GM12875 (cell line): Measurements from ENCODE around the gene DNAH8.

Experiments
- H3K4me3 ChIP-seq: one replicate; pipeline ENCODE4 v1.5.1; 2011; ENCODE audit warnings: low read depth, low read length, control low read depth
- TF ChIP-seq, protein P1 (sequence below): IDR thresholded peaks from 2 replicates; pipeline ENCODE4 v1.5.1; 2011; ENCODE audit warnings: low read depth, mild to moderate bottlenecking, control low read depth, inconsistent platforms, low read length, moderate library complexity, borderline replicate concordance; ENCODE audit not compliant: insufficient read depth

The DNAH8 gene

DNA sequence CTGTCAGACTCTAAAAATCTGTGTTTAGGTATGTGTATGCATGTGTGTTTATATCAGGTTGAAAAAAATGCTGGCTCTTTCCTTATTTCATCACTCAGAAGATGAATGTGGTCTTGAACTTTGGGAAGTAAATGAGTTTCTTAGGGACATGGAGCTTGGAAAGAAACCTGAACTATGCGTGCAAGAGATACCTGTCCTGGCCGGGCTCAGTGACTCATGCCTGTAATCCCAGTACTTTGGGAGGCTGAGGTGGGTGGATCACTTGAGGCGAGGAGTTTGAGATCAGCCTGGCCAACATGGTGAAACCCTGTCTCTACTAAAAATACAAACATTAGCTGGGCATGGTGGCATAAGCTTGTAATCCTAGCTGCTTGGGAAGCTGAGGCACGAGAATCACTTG, 329.1 kb downstream of the DNAH8 start:
- no peak overlapping the region for H3K4me3 ChIP-seq
- TF ChIP-seq, protein P1, sequence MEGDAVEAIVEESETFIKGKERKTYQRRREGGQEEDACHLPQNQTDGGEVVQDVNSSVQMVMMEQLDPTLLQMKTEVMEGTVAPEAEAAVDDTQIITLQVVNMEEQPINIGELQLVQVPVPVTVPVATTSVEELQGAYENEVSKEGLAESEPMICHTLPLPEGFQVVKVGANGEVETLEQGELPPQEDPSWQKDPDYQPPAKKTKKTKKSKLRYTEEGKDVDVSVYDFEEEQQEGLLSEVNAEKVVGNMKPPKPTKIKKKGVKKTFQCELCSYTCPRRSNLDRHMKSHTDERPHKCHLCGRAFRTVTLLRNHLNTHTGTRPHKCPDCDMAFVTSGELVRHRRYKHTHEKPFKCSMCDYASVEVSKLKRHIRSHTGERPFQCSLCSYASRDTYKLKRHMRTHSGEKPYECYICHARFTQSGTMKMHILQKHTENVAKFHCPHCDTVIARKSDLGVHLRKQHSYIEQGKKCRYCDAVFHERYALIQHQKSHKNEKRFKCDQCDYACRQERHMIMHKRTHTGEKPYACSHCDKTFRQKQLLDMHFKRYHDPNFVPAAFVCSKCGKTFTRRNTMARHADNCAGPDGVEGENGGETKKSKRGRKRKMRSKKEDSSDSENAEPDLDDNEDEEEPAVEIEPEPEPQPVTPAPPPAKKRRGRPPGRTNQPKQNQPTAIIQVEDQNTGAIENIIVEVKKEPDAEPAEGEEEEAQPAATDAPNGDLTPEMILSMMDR = no peak

DNA sequence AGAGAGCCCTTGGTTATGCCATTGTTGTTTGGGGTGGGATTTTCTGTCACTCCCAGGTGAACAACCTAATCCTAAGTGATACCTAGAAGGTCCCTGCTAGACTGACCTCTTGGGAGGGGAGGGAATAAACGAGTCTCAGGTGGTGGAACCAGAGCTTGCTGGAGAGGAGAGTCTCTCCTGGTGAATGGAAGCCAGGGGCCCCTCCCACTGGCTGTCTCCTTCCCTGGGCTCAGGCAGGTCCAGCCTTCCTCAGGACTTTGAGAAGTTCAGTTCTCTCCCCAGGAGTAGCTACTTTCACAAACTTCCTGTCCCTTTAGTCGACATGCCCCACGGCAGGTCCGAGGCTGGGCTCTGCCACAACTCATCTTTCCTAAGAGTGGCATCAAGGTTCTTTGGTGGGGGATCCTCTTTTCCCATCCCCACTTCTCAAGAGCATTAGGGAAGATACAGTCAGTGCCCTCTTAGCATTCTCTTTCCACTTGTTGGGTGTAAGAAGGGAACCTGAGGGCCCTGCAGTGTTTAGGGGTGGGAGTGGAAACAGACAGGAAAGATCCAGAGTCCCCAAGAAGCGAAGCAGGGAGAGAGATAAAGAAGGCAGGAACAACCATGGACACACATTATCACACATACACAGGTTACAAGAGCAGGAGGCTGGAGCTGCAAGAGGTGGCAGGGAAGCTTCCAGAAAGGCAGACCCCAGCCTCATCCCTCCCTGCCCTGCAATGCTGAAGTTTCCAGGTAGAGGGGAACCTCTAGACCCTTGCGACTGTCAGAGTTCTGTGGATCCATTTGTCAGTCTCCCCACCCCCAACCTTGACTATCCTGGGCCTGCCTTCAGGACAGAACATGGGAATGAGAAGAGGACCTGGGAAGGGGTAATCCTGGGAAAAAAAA, 332.6 kb downstream of the DNAH8 start:
- TF ChIP-seq, protein P1 = no peak
- no peak overlapping the region for H3K4me3 ChIP-seq

DNA sequence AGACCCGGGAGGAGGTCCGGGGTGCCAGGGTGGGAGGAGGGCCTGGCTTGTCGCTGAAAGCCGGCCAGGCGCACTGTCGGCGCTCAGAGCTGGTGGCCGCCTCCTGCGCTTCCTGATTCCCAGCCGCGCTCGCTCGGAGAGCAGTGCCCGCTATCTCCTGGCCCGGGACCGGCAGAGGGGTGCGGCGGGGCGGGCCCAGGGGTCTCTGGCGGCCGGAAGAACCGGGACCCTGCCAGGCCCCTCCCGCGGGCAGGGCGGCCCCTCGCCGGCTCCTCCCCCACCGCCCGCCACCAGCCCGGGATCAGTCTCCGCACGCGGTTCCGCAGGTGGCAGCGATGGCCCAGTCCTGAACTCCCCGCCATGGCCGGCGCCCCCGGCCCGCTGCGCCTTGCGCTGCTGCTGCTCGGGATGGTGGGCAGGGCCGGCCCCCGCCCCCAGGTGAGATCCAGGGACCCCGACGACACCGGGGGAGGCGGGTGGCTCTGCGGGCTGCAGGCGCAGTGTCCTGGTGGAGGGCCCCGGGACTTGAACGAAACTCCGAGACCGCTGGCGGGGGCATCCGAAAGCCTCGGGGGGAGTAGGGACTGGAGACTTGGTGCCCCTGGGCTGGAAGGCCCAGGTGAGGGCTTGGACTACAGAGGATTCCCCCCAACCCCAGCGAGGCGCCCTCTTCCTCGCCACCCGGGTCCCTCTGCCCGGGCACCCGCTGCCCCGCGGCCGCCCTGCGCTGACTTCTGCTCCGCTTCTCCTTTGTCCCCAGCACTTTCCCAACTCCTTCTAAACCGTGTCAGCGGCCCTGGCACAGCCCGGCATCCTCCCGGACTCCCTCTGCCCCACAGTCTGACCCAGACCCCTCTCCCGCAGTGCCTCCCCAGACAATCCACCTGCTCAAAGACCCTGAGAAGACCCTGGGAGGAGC, 333.6 kb downstream of the DNAH8 start, which contains the start of gene GLP1R:
Gene GLP1R, plus strand, starts transcription at position 301 of the 919 bp plus-strand sequence. Its CDS starts 60 bp downstream, at position 361.
- no peak within 1 kb of the TSS for H3K4me3 ChIP-seq

DNA sequence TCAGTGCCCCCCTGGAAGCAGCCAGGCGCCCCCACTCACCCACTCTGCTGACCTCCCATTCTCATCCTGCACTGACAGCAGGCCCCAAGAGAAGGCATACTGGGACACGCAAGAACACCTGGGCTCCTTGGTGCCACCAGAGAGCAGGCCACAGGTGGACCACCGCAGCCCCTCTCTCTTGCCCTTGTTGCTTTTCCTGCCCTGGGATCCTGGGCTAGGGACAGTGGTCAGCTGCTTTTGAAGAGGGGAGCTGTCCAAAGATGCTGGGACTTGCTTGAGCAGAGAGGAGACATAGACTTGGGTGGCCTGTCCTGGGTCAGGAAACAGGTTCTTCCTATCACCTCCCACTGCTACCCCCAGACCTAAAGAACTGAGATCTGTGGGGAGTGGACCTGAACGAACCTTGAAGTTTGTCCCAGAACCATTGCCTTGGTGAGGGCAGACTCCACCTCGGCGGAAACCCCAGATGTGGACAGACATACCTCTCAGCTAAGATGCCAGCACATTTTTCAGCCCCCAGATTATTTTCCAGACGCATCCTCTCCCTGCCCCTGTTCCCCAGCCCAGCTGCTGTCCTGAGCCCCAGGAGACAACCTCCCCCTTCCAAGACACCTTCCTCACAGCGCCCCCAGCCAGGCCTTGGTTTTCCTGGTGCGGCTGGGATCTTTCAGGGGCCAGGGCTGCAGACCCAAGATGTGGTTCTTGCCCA, 334.6 kb downstream of the DNAH8 start:
- TF ChIP-seq, protein P1 = no peak
- no peak overlapping the region for H3K4me3 ChIP-seq

More for the DNA sequence above, 333.6 kb downstream of the DNAH8 start, which contains the start of gene GLP1R:
- TF ChIP-seq, protein P1 = no peak

DNA sequence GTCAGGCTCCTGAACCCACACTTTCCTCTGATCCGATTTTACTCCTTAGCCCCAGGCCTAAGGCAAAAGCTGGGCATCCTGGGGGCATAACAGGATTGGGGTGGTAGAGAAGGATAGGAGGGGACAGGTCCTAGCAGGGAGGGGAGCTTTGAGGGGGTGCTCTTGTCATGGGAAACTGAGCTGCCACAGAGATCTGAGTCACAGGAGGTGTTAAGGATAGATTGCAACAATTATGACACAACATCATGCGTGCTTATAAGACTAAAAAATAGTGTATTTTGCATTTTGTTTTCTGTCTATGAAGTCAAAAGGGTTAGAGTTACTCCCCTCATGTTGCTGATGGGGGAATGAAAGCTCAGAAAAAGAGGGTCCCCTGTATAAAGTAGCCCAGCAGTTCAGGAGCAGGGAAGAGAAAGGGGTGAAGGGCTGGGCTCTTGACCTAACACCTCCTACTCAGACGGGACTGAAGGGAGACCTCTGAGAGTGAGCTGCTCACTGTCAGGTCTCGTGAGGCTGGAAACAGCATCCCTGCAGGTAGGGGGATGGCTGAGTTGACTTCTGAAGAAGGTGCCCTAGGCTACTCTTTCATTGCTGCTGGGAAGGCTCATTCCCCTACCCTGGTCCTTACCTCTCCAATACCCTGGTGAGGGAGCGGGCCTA, 335.5 kb downstream of the DNAH8 start:
- H3K4me3 ChIP-seq = no peak overlapping the region
- TF ChIP-seq, protein P1 = no peak

DNA sequence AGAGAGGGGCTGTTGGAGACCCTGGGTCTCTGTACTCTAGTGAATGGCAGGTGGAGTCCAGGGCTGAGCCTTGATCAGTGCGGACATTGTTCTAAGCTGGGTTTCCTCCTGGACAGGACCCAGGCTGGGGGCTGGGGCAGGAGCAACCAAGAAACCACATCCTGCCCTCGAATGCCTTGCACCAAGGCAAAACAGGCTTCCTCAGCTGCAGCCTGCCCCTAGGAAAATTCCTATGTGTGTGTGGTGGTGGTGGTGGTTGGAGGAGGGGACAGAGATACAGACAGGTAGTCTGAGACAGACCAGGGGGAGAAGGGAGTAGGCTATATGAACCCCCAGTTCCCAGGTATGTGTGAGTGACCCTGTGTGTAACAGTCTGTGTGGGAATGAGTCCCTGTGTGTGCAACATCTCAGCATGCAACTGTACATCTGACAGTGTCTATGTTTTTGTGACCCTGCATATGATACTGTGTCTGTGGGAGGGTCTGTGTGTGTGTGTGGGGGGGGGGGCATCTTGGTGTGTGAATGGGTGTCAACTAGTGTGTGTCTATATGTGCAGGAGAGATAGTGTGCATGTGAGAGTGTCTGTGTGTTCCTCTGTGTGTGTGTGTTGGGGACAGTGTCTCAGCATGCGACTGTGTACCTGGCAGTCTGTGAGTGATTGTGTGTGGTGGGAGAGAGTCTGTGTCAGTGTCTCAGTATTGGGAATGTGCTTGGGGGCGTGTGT, 336.4 kb downstream of the DNAH8 start:
- TF ChIP-seq, protein P1 = no peak
- H3K4me3 ChIP-seq = no peak overlapping the region
